22Rv1 (cell line): ENCODE results near the gene OVAAL.

Experiments used
- CTCF ChIP-seq: fragments of 450-650 bp; IDR thresholded peaks from 2 replicates; pipeline ENCODE4 v1.5.1; 2017; ENCODE audit warnings: mild to moderate bottlenecking
- ZFX ChIP-seq: fragments of 450-650 bp; IDR thresholded peaks from 2 replicates; pipeline ENCODE4 v1.6.1; 2017; ENCODE audit warnings: antibody characterized with exemption, borderline replicate concordance

- TF ChIP-seq CTCF (no peak), ZFX (no peak)
Observed at GRCh38 chr1:180524915-180525714, 33.6 kb upstream of the OVAAL start.
